Colonic mucosa (tissue), 4 donors: ENCODE results near the gene ZFP92. TPM values are rescaled to one million over a fixed set of nuclear protein-coding genes. Genes with fewer than 3 reads are reported as not detected.
"Not testable (repeated sequence)": the region's sequence is repeated elsewhere in the genome, so short reads cannot be mapped to it uniquely, and the experiment has no call there.

Experiments
- DNase-seq: peaks from one replicate; pipeline ENCODE4 v3.0.0-alpha.2; 2020
- H3K27ac ChIP-seq: fragments of 200-600 bp; one replicate; pipeline ENCODE4 v1.8.0; 2021
- H3K27me3 ChIP-seq: fragments of 200-600 bp; one replicate; pipeline ENCODE4 v1.8.0; 2021
- H3K36me3 ChIP-seq: fragments of 200-600 bp; one replicate; pipeline ENCODE4 v1.8.0; 2021
- H3K4me1 ChIP-seq: fragments of 200-600 bp; one replicate; pipeline ENCODE4 v1.8.0; 2021; ENCODE audit warnings: mild to moderate bottlenecking
- H3K4me3 ChIP-seq: fragments of 200-600 bp; one replicate; pipeline ENCODE4 v1.8.0; 2021
- H3K9ac ChIP-seq, 2 donors: one replicate each; pipeline ENCODE4 v1.7.0; 2013; ENCODE audit warnings: control low read depth in 2 of 2, low read depth in 2 of 2, low read length in 2 of 2
- H3K9me3 ChIP-seq: fragments of 200-600 bp; one replicate; pipeline ENCODE4 v1.8.0; 2021
- intact Hi-C: fragments of 100-400 bp; cut with DNase I; formaldehyde crosslinking; loops from one replicate; pipeline ENCODE4 v1.14.1; 2022
- total RNA-seq, 2 donors: library from RNA; stranded (reverse); fragmentation: NEBNext Ultra II Directional in 1 of 2; extraction: Animal tissue kit (Norgen Biotek cat#: 25700) in 1 of 2; gene quantifications; one replicate each; pipeline ENCODE4 v1.2.1, GENCODE V29; 2021
- TF ChIP-seq, protein P1 (sequence below): fragments of 200-600 bp; IDR thresholded peaks from one replicate; pipeline ENCODE4 v1.8.0; 2022; ENCODE audit warnings: antibody characterized with exemption, mild to moderate bottlenecking
- donor health status: healthy.
- donor health status: DM: no; HTN: no; CAD: no.
- donor health status: DM: no; HTN: no; CAD: no.

ZFP92 gene
- total RNA-seq, 2 donors from 2014 or later, result 0.10 to 0.29 TPM

- H3K36me3 ChIP-seq, result no peaks in the 10 kb centered on the region
- no peaks in the 10 kb centered on the region for H3K4me1 ChIP-seq
- no peak for DNase-seq
- H3K27me3 ChIP-seq, result no peaks in the 10 kb centered on the region
- TF ChIP-seq, protein P1, sequence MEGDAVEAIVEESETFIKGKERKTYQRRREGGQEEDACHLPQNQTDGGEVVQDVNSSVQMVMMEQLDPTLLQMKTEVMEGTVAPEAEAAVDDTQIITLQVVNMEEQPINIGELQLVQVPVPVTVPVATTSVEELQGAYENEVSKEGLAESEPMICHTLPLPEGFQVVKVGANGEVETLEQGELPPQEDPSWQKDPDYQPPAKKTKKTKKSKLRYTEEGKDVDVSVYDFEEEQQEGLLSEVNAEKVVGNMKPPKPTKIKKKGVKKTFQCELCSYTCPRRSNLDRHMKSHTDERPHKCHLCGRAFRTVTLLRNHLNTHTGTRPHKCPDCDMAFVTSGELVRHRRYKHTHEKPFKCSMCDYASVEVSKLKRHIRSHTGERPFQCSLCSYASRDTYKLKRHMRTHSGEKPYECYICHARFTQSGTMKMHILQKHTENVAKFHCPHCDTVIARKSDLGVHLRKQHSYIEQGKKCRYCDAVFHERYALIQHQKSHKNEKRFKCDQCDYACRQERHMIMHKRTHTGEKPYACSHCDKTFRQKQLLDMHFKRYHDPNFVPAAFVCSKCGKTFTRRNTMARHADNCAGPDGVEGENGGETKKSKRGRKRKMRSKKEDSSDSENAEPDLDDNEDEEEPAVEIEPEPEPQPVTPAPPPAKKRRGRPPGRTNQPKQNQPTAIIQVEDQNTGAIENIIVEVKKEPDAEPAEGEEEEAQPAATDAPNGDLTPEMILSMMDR, result no peak
- no peaks in the 10 kb centered on the region for H3K9me3 ChIP-seq
- no peak overlapping the region for H3K9ac ChIP-seq
- H3K27ac ChIP-seq, result no peak overlapping the region
- no peak overlapping the region for H3K4me3 ChIP-seq
- intact Hi-C loops, result no loop called here
Measured at GRCh38 chrX:153381684-153382532, 29.4 kb upstream of the ZFP92 start.

DNA sequence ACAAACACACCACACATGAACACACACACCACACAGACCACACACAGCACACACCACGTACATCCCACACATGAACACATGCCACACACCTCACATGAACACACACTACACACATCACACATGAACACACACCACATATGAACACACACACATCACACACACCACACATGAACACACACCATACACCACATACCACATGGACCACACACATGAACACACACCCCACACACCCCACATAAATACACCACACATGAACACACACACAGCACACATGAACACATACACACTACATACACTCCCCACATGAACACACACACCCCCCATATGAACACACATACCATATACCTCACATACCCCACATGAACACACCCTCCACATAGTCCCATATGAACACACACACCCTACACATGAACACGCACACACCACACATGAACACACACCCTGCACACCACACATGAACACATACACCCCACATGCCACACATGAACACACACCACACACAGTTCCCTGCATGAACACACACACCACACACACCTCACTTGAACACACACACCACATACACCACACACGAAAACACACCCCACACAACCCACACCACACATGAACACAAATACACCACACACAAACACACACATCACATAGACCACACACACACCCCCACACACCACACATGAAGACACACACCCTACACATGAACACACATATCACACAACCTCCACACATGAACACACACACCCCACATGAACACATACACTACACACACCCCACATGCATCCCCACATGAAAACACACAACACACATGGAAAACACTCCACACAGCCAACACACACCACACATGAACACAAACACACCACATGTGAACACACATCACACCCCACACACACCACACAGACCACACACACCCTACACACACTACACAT lies 28.4 kb upstream of the ZFP92 start:
- H3K4me3 ChIP-seq, result no peak overlapping the region
- no peaks in the 10 kb centered on the region for H3K36me3 ChIP-seq
- no peak overlapping the region for H3K9ac ChIP-seq
- no peaks in the 10 kb centered on the region for H3K27me3 ChIP-seq
- intact Hi-C loops, result no loop called here
- no peaks in the 10 kb centered on the region for H3K9me3 ChIP-seq
- no peak for DNase-seq
- no peaks in the 10 kb centered on the region for H3K4me1 ChIP-seq
- no peak overlapping the region for H3K27ac ChIP-seq
- TF ChIP-seq, protein P1, result no peak

DNA sequence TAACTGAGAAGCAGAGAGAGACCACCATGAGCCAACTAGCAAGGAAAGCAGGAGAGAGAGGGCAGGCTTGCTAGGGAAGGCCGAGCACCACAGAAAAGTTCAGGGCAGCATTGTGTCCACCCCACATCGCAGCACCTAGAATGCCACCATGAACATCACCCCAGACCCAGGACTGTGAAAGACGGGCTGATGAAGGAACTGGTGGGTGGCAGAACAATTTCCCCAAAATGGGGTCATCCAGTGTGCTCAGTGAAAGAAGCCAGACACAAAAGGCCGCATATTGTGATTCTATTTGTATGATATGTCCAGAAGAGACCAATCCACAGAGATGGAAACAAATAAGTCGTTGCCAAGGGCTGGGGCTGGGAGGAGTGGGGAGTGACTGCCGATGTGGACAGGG lies 26.9 kb upstream of the ZFP92 start:
- intact Hi-C loops, result no loop called here
- no peaks in the 10 kb centered on the region for H3K9me3 ChIP-seq
- no peaks in the 10 kb centered on the region for H3K4me1 ChIP-seq
- H3K27ac ChIP-seq, result no peak overlapping the region
- H3K4me3 ChIP-seq, result no peak overlapping the region
- H3K9ac ChIP-seq, result no peak overlapping the region
- H3K27me3 ChIP-seq, result no peaks in the 10 kb centered on the region
- H3K36me3 ChIP-seq, result no peaks in the 10 kb centered on the region
- no peak for DNase-seq
- TF ChIP-seq, protein P1, result no peak

DNA sequence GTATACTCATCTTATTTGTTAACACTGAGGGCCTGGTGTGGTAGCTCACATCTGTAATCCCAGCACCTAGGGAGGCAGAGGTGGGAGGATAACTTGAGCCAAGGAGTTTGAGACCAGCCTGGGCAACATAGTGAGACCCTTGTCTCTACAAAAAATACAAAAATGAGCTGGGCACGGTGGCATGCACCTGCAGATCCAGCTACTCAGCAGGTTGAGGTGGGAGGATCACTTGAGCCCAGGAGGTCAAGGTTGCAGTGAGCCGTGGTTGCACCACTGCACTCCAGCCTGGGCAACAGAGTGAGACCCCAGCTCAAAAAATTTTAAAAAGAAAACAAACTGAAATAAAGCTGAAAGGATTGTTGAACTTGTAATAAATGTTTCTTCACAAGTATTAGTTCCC lies 26.3 kb upstream of the ZFP92 start:
- H3K27ac ChIP-seq, intact Hi-C loops, H3K4me3 ChIP-seq, H3K27me3 ChIP-seq, H3K36me3 ChIP-seq, H3K9ac ChIP-seq, DNase-seq, H3K9me3 ChIP-seq, H3K4me1 ChIP-seq: not testable (repeated sequence)

DNA sequence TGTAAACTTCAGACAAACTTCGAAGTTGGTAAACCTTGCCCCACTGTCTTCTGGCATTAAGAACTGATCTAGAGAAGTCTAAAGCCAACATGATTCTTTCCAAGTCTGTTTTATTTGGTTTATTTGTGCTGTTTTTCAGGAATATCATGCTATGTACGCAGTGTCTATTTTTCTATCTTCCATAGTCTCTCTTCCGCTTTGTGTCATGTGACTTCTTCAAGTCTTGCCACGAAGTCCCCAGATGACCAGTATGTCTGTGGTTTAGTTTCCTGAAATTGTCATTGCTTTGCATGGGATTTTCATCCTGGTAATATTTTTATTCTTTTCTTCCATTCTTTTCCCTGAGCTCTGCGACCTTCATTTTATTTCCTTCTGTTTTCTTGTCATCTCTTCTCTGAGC lies 25.2 kb upstream of the ZFP92 start:
- Histone ChIP-seq H3K9me3 (no peaks in the 10 kb centered on the region), H3K4me3 (no peak overlapping the region), H3K36me3 (no peaks in the 10 kb centered on the region), H3K27me3 (no peaks in the 10 kb centered on the region), H3K4me1 (no peaks in the 10 kb centered on the region), H3K27ac (no peak overlapping the region), H3K9ac (no peak overlapping the region)
- TF ChIP-seq, protein P1, result no peak
- no peak for DNase-seq
- intact Hi-C loops, result no loop called here
